WTC11 (cell line): ENCODE data around the gene PCDHGA1.

Experiments used
- AFF4 ChIP-seq: sonication (generic); formaldehyde crosslinking; IDR thresholded peaks from 2 replicates; pipeline ENCODE4 v1.8.1; 2023; ENCODE audit warnings: mild to moderate bottlenecking, missing genetic modification reagents, borderline replicate concordance
- CTCF ChIP-seq: fragments of 200-600 bp; IDR thresholded peaks from 2 replicates; pipeline ENCODE4 v1.8.0; 2022; ENCODE audit warnings: antibody characterized with exemption
- ETV6 ChIP-seq: sonication (generic); formaldehyde crosslinking; IDR thresholded peaks from 2 replicates; pipeline ENCODE4 v1.8.1; 2022; ENCODE audit warnings: mild to moderate bottlenecking, missing genetic modification reagents
- FOXK1 ChIP-seq: sonication (generic); formaldehyde crosslinking; IDR thresholded peaks from 2 replicates; pipeline ENCODE4 v1.8.0; 2022; ENCODE audit warnings: mild to moderate bottlenecking, moderate library complexity, missing genetic modification reagents
- FOXP1 ChIP-seq: sonication (generic); formaldehyde crosslinking; IDR thresholded peaks from 2 replicates; pipeline ENCODE4 v1.8.0; 2022; ENCODE audit warnings: missing genetic modification reagents, mild to moderate bottlenecking, moderate library complexity, borderline replicate concordance
- MAX ChIP-seq: sonication (generic); formaldehyde crosslinking; IDR thresholded peaks from 2 replicates; pipeline ENCODE4 v1.8.0; 2022; ENCODE audit warnings: mild to moderate bottlenecking, missing genetic modification reagents
- NR3C1 ChIP-seq: sonication (generic); formaldehyde crosslinking; conservative IDR thresholded peaks from 2 replicates; pipeline ENCODE4 v1.8.1; 2023; ENCODE audit warnings: low read depth, mild to moderate bottlenecking, missing genetic modification reagents
- PRDM15 ChIP-seq: sonication (generic); formaldehyde crosslinking; IDR thresholded peaks from 2 replicates; pipeline ENCODE4 v1.8.0; 2022; ENCODE audit warnings: missing genetic modification reagents
- PREB ChIP-seq: sonication (generic); formaldehyde crosslinking; IDR thresholded peaks from 2 replicates; pipeline ENCODE4 v1.8.1; 2022; ENCODE audit warnings: mild to moderate bottlenecking, missing genetic modification reagents, moderate library complexity, borderline replicate concordance
- PRRX2 ChIP-seq: fragments of 250-450 bp; sonication (Bioruptor Pico); IDR thresholded peaks from 2 replicates; pipeline ENCODE4 v1.8.0; 2021; ENCODE audit warnings: mild to moderate bottlenecking
- SP1 ChIP-seq: sonication (generic); formaldehyde crosslinking; conservative IDR thresholded peaks from 2 replicates; pipeline ENCODE4 v1.8.1; 2022; ENCODE audit warnings: missing genetic modification reagents
- USF1 ChIP-seq: sonication (generic); formaldehyde crosslinking; IDR thresholded peaks from 2 replicates; pipeline ENCODE4 v1.8.0; 2022; ENCODE audit warnings: mild to moderate bottlenecking, missing genetic modification reagents
- ZNF317 ChIP-seq: sonication (generic); formaldehyde crosslinking; IDR thresholded peaks from 2 replicates; pipeline ENCODE4 v1.8.1; 2023; ENCODE audit warnings: low read depth, mild to moderate bottlenecking, moderate library complexity, missing genetic modification reagents, borderline replicate concordance
- ZNF425 ChIP-seq: fragments of 250-450 bp; sonication (Bioruptor Pico); conservative IDR thresholded peaks from 2 replicates; pipeline ENCODE4 v1.9.0; 2021; ENCODE audit warnings: mild to moderate bottlenecking

- TF ChIP-seq CTCF (no peak), ZNF317 (no peak), NR3C1 (no peak), MAX (CRISPR knock-in tag) (no peak), FOXK1 (no peak), ZNF425 (CRISPR knock-in tag) (no peak), SP1 (CRISPR knock-in tag) (no peak), USF1 (CRISPR knock-in tag) (no peak), PREB (CRISPR knock-in tag) (no peak), PRDM15 (CRISPR knock-in tag) (no peak), AFF4 (CRISPR knock-in tag) (no peak), PRRX2 (CRISPR knock-in tag) (no peak), FOXP1 (CRISPR knock-in tag) (no peak), ETV6 (no peak)
These were observed 135.0 kb downstream of the PCDHGA1 start for GRCh38 chr5:141465351-141465750.
